GM13977 (cell line): ENCODE results near the gene DENND1A.

Experiments
- DNase-seq: peaks from one replicate; pipeline ENCODE4 v3.0.0; 2012; ENCODE audit warnings: low spot score
- CTCF ChIP-seq: IDR thresholded peaks from 2 replicates; pipeline ENCODE4 v1.5.1; 2012; ENCODE audit warnings: mild to moderate bottlenecking, control low read depth; ENCODE audit not compliant: insufficient read depth; ENCODE audit errors: extremely low read depth, missing control alignments
- in situ Hi-C: fragments of 300-500 bp; cut with MboI; formaldehyde crosslinking; loops from one replicate; pipeline ENCODE4 v1.12.0; 2022; ENCODE audit warnings: low sequenced_read_pairs, low pct_unique_long_range_greater_than_20kb, mixed read lengths, inconsistent platforms; ENCODE audit not compliant: unreplicated experiment

DENND1A gene

GRCh38 chr9:123480791-123481190 lies 449.1 kb downstream of the DENND1A start:
- in situ Hi-C loops, result no loop called here

GRCh38 chr9:123480096-123480495 lies 449.8 kb downstream of the DENND1A start:
- in situ Hi-C loops, result no loop called here
- no peak for DNase-seq
- TF ChIP-seq CTCF, result no peak

More at GRCh38 chr9:123480791-123481190, 449.1 kb downstream of the DENND1A start:
- no peak for DNase-seq
- no peak for TF ChIP-seq CTCF

- no peak for TF ChIP-seq CTCF
- in situ Hi-C loops, result no loop called here
- DNase-seq, result no peak
These were observed 450.8 kb downstream of the DENND1A start for GRCh38 chr9:123478967-123479602.

GRCh38 chr9:123478160-123478559 lies 451.8 kb downstream of the DENND1A start:
- in situ Hi-C loops, result no loop called here
- TF ChIP-seq CTCF, result no peak
- DNase-seq, result no peak

GRCh38 chr9:123475407-123475806 lies 454.5 kb downstream of the DENND1A start:
- no peak for DNase-seq
- in situ Hi-C loops, result no loop called here
- TF ChIP-seq CTCF, result no peak

- in situ Hi-C loops, result no loop called here
- no peak for TF ChIP-seq CTCF
- DNase-seq, result no peak
These were observed 456.9 kb downstream of the DENND1A start for GRCh38 chr9:123472862-123473614.
